ENCODE measurements around the gene ZBTB47.

ZBTB47 gene

GRCh38 chr3:42709621-42710020 is 56.1 kb downstream of the ZBTB47 start:
- H3K4me3 ChIP-seq (ENCODE audit: low read depth, low read length) = no peak overlapping the region
- no peak for DNase-seq (ENCODE audit: low read depth)
- no peak for TF ChIP-seq CTCF (IDR thresholded peaks at IDR 0.05; ENCODE audit: low read depth, low read length)
- no peak for TF ChIP-seq MYC (IDR thresholded peaks at IDR 0.05; ENCODE audit: low read depth, low read length)
- TF ChIP-seq POLR2A (IDR thresholded peaks at IDR 0.05; ENCODE audit: extremely low read depth, insufficient read length) = no peak
- no peak for TF ChIP-seq MAX (IDR thresholded peaks at IDR 0.05; ENCODE audit: low read depth, low read length)

DNA sequence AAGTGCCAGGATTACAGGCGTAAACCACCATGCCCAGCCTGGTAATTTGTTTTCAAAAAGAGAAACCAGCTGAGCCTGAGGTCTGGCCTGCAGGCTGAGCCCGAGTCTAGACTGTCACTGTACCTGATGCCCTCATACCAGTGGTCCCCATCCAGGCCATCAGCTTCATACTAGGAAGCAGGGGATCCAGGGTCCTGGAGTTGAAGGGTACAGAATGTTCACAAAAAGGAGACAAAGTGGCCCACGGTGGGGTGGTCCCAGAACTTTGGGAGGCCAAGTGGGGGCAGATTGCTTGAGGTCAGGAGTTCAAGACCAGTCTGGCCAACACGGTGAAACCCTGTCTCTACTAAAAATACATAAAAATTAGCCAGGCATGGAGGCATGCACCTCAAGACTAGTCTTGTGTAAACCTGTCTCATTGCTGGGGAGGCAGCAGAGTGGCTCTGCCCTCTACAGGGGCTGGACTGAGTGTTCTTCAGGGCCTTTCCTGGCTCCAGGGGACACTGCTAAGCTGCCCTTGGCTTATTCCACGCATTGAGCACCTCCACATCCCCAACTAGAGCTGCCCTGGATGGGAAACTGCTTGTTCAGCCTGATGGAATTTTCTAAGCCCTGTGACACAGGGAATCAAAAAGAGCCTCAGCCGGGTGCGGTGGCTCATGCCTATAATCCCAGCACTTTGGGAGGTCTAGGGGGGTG is 57.0 kb downstream of the ZBTB47 start:
- H3K4me3 ChIP-seq (ENCODE audit: low read depth, low read length) = no peak overlapping the region
- DNase-seq (ENCODE audit: low read depth) = no peak
- TF ChIP-seq MYC (IDR thresholded peaks at IDR 0.05; ENCODE audit: low read depth, low read length) (no peak), CTCF (IDR thresholded peaks at IDR 0.05; ENCODE audit: low read depth, low read length) (no peak), MAX (IDR thresholded peaks at IDR 0.05; ENCODE audit: low read depth, low read length) (no peak), POLR2A (IDR thresholded peaks at IDR 0.05; ENCODE audit: extremely low read depth, insufficient read length) (no peak)

DNA sequence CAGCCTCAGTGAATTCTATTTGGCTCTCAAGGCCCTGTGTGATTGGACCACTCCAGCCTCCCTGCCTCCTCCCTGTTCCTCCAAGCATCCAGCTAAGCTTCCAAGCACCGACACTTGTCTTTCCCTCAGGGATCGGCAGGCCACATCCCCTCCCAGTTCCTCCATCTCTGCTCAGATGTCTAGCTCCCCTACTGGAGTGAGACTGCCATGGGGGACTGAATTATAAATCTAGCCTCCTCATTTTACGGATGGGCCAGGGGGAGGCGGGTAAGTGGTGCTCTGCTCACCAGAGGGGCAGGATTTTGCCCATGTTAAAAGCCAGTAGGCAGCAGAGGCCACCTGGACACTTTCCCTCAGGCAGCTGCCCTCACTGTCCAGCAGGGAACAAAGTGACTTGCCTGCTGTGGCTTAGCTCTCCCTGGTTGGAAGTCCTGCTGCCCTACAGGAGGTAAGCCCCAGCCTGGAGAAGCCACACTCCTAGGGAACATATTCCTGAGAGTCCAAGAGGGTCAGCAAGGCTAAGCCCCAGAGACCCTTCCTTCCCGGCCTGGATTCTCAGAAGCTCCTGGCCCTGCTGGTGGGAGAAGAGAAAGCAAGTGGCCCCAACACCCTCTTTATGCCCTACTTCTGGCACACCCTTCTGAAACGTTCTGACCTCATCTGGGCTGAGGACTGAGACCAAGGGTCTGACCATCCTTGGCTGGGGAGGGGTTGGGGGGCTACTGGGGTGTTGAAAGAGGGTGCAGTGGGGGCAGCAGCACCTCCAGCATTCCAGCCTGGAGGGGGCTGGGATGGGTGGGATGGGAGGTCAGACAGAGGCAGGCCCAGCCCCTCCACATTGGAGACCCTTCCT is 58.2 kb downstream of the ZBTB47 start:
- DNase-seq (ENCODE audit: low read depth) = no peak
- H3K4me3 ChIP-seq (ENCODE audit: low read depth, low read length) = no peak overlapping the region
- TF ChIP-seq CTCF (IDR thresholded peaks at IDR 0.05; ENCODE audit: low read depth, low read length) (no peak), POLR2A (IDR thresholded peaks at IDR 0.05; ENCODE audit: extremely low read depth, insufficient read length) (no peak), MAX (IDR thresholded peaks at IDR 0.05; ENCODE audit: low read depth, low read length) (no peak), MYC (IDR thresholded peaks at IDR 0.05; ENCODE audit: low read depth, low read length) (no peak)

GRCh38 chr3:42712344-42712648 is 58.8 kb downstream of the ZBTB47 start:
- H3K4me3 ChIP-seq (ENCODE audit: low read depth, low read length) = no peak overlapping the region
- TF ChIP-seq MAX (IDR thresholded peaks at IDR 0.05; ENCODE audit: low read depth, low read length) = no peak
- no peak for TF ChIP-seq MYC (IDR thresholded peaks at IDR 0.05; ENCODE audit: low read depth, low read length)
- TF ChIP-seq POLR2A (IDR thresholded peaks at IDR 0.05; ENCODE audit: extremely low read depth, insufficient read length) = no peak
- TF ChIP-seq CTCF (IDR thresholded peaks at IDR 0.05; ENCODE audit: low read depth, low read length) = no peak
- DNase-seq (ENCODE audit: low read depth) = no peak

DNA sequence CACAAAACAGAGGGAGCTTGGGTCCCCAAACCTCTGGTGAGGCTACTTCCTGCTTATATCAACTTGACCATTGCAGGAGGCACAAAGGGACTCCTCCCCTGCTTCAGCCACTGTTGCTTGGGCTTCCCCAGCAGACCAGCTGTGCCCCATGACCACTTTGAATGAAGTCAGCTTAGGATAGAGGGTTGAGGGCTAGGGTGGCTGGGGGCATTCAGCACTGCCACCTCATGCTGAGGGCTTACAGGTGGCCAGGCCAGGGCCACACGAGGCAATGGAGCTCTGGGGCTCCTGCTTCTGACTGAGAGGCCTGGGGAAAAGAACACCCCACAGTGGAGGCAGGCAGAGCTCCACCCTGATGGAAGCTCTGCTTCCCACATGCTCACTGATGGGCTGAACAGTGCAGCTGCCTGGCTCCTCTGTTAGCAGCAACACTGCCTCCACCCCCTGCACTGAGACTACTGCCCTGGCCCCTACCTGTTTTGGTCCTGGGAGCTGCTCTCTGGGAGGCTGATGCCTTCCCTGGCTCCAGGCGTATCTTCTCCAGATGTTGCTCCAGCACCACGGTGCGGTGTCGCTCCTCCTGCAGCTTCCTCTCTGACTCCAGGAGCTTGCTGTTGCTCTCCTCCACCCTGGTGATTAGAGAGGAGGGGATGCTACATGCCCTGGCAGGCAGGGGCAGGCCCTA is 59.3 kb downstream of the ZBTB47 start:
- DNase-seq (ENCODE audit: low read depth) = no peak
- TF ChIP-seq MAX (IDR thresholded peaks at IDR 0.05; ENCODE audit: low read depth, low read length) (no peak), POLR2A (IDR thresholded peaks at IDR 0.05; ENCODE audit: extremely low read depth, insufficient read length) (no peak), MYC (IDR thresholded peaks at IDR 0.05; ENCODE audit: low read depth, low read length) (no peak), CTCF (IDR thresholded peaks at IDR 0.05; ENCODE audit: low read depth, low read length) (no peak)
- no peak overlapping the region for H3K4me3 ChIP-seq (ENCODE audit: low read depth, low read length)

Measured in NB4 (cell line).